Adrenal gland (tissue), 5 donors: ENCODE measurements around the gene PGAP1.

Source experiments
- POLR2A ChIP-seq, 2 donors: fragments of 450-650 bp; IDR thresholded peaks; one replicate each; pipeline ENCODE4 v1.6.1; 2017; ENCODE audit warnings: antibody characterized with exemption in 2 of 2, mild to moderate bottlenecking in 2 of 2, moderate library complexity in 1 of 2
- TF ChIP-seq, protein P1 (sequence below), 6 experiments: fragments of 450-650 bp in 4 of 6; fragments of 200-600 bp in 2 of 6; sonication (generic) in 1 of 6; IDR thresholded peaks; 1 replicate in 5 of 6; 2 replicates in 1 of 6; pipeline versions ENCODE4 v1.5.1 to v1.8.0; 2016 to 2021; ENCODE audit warnings: antibody characterized with exemption in 6 of 6, mild to moderate bottlenecking in 2 of 6, moderate library complexity in 1 of 6
- donor health status: DM: no; HTN: no; CAD: no.

DNA sequence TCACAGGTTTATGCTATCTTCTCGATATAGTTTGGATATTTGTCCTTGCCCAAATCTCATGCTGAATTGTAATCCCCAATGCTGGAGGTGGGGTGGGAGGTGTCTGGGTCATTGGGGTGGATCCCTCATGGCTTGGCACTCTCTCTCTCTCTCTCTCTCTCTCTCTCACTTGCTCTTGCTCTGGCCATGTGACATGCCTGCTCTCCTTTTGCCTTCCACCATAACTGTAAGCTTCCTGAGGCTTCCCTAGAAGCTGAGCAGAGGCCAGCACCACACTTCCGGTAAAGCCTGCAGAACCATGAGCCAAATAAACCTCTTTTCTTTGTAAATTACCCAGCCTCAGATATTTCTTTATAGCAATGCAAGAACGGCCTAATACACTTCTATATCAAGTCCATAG, 41.3 kb upstream of the PGAP1 start:
- TF ChIP-seq, protein P1, sequence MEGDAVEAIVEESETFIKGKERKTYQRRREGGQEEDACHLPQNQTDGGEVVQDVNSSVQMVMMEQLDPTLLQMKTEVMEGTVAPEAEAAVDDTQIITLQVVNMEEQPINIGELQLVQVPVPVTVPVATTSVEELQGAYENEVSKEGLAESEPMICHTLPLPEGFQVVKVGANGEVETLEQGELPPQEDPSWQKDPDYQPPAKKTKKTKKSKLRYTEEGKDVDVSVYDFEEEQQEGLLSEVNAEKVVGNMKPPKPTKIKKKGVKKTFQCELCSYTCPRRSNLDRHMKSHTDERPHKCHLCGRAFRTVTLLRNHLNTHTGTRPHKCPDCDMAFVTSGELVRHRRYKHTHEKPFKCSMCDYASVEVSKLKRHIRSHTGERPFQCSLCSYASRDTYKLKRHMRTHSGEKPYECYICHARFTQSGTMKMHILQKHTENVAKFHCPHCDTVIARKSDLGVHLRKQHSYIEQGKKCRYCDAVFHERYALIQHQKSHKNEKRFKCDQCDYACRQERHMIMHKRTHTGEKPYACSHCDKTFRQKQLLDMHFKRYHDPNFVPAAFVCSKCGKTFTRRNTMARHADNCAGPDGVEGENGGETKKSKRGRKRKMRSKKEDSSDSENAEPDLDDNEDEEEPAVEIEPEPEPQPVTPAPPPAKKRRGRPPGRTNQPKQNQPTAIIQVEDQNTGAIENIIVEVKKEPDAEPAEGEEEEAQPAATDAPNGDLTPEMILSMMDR (IDR thresholded peaks at IDR 0.05) = no peak
- TF ChIP-seq POLR2A (IDR thresholded peaks at IDR 0.05) = no peak
